Measurements from ENCODE around the gene U2AF2.
A peak's percentile ranks its signal among the peaks of the same experiment; 100 is the strongest.

The U2AF2 gene

GRCh38 chr19:55654868-55655647 lies at the start of gene U2AF2:
Gene U2AF2 (plus strand): TSS chr19:55655035. CDS start chr19:55655105, 70 bp downstream.
- DNase-seq = peak; percentile 98

GRCh38 chr19:55605207-55605636 lies 49.6 kb upstream of the U2AF2 start:
- peak; percentile 98 for DNase-seq

GRCh38 chr19:55605637-55606470 lies 49.0 kb upstream of the U2AF2 start, which contains the start of gene ZNF865:
Gene ZNF865 (plus strand): TSS chr19:55605647. CDS start chr19:55613619, 7,972 bp downstream.
- DNase-seq = peak; percentile 86

- no peak for DNase-seq
These were observed 48.4 kb upstream of the U2AF2 start for GRCh38 chr19:55606471-55606787.

GRCh38 chr19:55606817-55607216 lies 48.0 kb upstream of the U2AF2 start:
- no peak for DNase-seq

- DNase-seq = no peak
These were observed 45.5 kb upstream of the U2AF2 start for GRCh38 chr19:55609326-55609725.

GRCh38 chr19:55611300-55611982 lies 43.4 kb upstream of the U2AF2 start:
- no peak for DNase-seq

GRCh38 chr19:55611983-55612645 lies 42.7 kb upstream of the U2AF2 start:
- DNase-seq = no peak

- no peak for DNase-seq
These were observed 41.4 kb upstream of the U2AF2 start for GRCh38 chr19:55613396-55613795.

GRCh38 chr19:55613930-55614710 lies 40.7 kb upstream of the U2AF2 start:
- no peak for DNase-seq

GRCh38 chr19:55614711-55615542 lies 39.9 kb upstream of the U2AF2 start:
- DNase-seq = no peak

GRCh38 chr19:55615543-55616394 lies 39.1 kb upstream of the U2AF2 start:
- no peak for DNase-seq

- DNase-seq = no peak
These were observed 38.4 kb upstream of the U2AF2 start for GRCh38 chr19:55616395-55616875.

GRCh38 chr19:55617426-55617825 lies 37.4 kb upstream of the U2AF2 start:
- no peak for DNase-seq

- no peak for DNase-seq
These were observed 36.4 kb upstream of the U2AF2 start for GRCh38 chr19:55618426-55618825.

GRCh38 chr19:55619286-55619685 lies 35.5 kb upstream of the U2AF2 start:
- no peak for DNase-seq

- DNase-seq = no peak
These were observed 34.2 kb upstream of the U2AF2 start for GRCh38 chr19:55620410-55621204.

GRCh38 chr19:55621205-55621672 lies 33.6 kb upstream of the U2AF2 start:
- DNase-seq = no peak

GRCh38 chr19:55621673-55622231 lies 33.1 kb upstream of the U2AF2 start:
- no peak for DNase-seq

All from left hindlimb (tissue), 1 donor.